Transverse colon (tissue), 4 donors: ENCODE results near the gene ZFAND3. TPM values are rescaled to one million over a fixed set of nuclear protein-coding genes. Genes with fewer than 3 reads are reported as not detected.
"Not testable (repeated sequence)": the region's sequence is repeated elsewhere in the genome, so short reads cannot be mapped to it uniquely, and the experiment has no call there.

ENCODE experiments used
- DNase-seq: peaks from one replicate; pipeline ENCODE4 v3.0.0-alpha.2; 2019
- H3K27ac ChIP-seq, 4 donors: fragments of 200-600 bp; sonication (generic); 2 replicates each; pipeline ENCODE4 v1.5.1; 2016 to 2018; ENCODE audit warnings: inconsistent platforms in 4 of 4
- H3K27me3 ChIP-seq: fragments of 200-600 bp; sonication (generic); 2 replicates; pipeline ENCODE4 v1.5.1; 2017; ENCODE audit warnings: inconsistent platforms
- H3K36me3 ChIP-seq, 4 donors: fragments of 200-600 bp; sonication (generic); 2 replicates each; pipeline ENCODE4 v1.5.1; 2017 to 2019; ENCODE audit warnings: inconsistent platforms in 4 of 4
- H3K4me1 ChIP-seq, 4 donors: fragments of 200-600 bp; sonication (generic); 2 replicates each; pipeline ENCODE4 v1.5.1; 2017 to 2020; ENCODE audit warnings: inconsistent platforms in 4 of 4
- H3K4me3 ChIP-seq, 4 donors: fragments of 200-600 bp; sonication (generic); 1 replicate in 1 of 4; 2 replicates in 3 of 4; pipeline versions ENCODE4 v1.5.1 to v1.6.1; 2017 to 2019; ENCODE audit warnings: inconsistent platforms in 4 of 4
- H3K9me3 ChIP-seq, 2 donors: fragments of 200-600 bp; sonication (generic); 2 replicates each; pipeline ENCODE4 v1.5.1; 2017 to 2019; ENCODE audit warnings: inconsistent platforms in 2 of 2
- EP300 ChIP-seq: sonication (generic); formaldehyde crosslinking; IDR thresholded peaks from one replicate; pipeline ENCODE4 v1.6.1; 2017; ENCODE audit warnings: antibody characterized with exemption, low read depth
- POLR2A ChIP-seq: fragments of 450-650 bp; IDR thresholded peaks from one replicate; pipeline ENCODE4 v1.6.1; 2016; ENCODE audit warnings: antibody characterized with exemption, mild to moderate bottlenecking, moderate library complexity
- POLR2AphosphoS5 ChIP-seq, 3 donors: sonication (generic); formaldehyde crosslinking; IDR thresholded peaks; one replicate each; pipeline ENCODE4 v1.6.1; 2016; ENCODE audit warnings: antibody characterized with exemption in 3 of 3
- WGBS, 2 donors: methylation state at CpG; one replicate each; pipeline ENCODE4 v1.1.5; 2018; ENCODE audit warnings: low coverage in 1 of 2; 5-methylcytosine and 5-hydroxymethylcytosine counted together
- in situ Hi-C, 4 donors: fragments of 200-750 bp; cut with MboI; loops; one replicate each; pipeline versions ENCODE4 v1.15.0 to v1.15.1; 2017; ENCODE audit warnings: low sequenced_read_pairs in 3 of 4, low pct_ligation_motif_present in 1 of 4, low pct_unique_long_range_greater_than_20kb in 1 of 4
- intact Hi-C: fragments of 100-400 bp; cut with DNase I; formaldehyde crosslinking; loops from one replicate; pipeline ENCODE4 v1.15.1; 2023; ENCODE audit warnings: low total_unique reads
- total RNA-seq, 4 donors: library from RNA; depleted of rRNA; stranded (reverse); fragments of >200 nt; gene quantifications; one replicate each; pipeline ENCODE4 v1.1.0, GENCODE V29; 2016
- TF ChIP-seq, protein P1 (sequence below), 5 experiments: fragments of 200-600 bp in 3 of 5; fragments of 450-650 bp in 2 of 5; sonication (generic) in 3 of 5; IDR thresholded peaks; 1 replicate in 2 of 5; 2 replicates in 3 of 5; pipeline ENCODE4 v1.5.1; 2016 to 2017; ENCODE audit warnings: antibody characterized with exemption in 5 of 5, inconsistent platforms in 3 of 5, mild to moderate bottlenecking in 2 of 5, moderate library complexity in 1 of 5

The ZFAND3 gene
- total RNA-seq, 4 donors from 2014 or later, result 20.5 to 83.4 (median 36.5) TPM

DNA sequence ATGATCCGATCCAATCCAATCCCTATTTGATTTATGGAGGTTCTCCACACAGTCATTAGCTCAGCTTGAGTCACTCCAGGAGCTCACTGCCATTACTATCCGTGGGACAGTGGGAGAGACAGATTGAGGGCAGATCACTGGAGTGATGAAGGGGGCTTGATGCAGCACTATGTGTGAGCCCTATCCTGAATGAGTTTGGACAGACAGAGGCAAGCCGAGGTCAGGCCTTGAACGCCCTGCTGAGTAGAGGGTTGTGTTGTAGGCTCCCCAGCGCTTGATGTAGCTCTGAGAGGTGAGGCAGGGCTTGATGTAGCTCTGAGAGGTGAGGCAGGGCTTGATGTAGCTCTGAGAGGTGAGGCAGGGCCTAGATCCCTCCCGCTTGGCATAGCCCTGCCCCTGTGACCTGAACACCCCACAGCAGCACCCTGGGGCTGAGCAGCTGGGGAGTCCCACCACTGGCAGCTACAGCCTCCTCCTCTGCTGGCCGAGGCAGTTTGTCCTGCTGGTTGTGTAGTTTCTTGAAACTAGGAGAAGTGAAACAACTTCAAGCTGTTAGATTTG lies 58.7 kb downstream of the ZFAND3 start:
- Histone ChIP-seq H3K4me3 (no peak overlapping the region), H3K4me1 (peaks cover 0 to 43% (median 16%) of the 10 kb centered on the region in 4 donors), H3K9me3 (no peaks in the 10 kb centered on the region), H3K36me3 (no peaks in the 10 kb centered on the region), H3K27me3 (no peaks in the 10 kb centered on the region), H3K27ac (peak overlapping the region in 1 of 4 donors; percentile 10)
- in situ Hi-C loops (no loop called here), intact Hi-C loops (no loop called here)
- no peak for DNase-seq
- TF ChIP-seq POLR2A (no peak), POLR2AphosphoS5 (IDR thresholded peaks at IDR 0.05) (no peak), EP300 (no peak)
- TF ChIP-seq, protein P1, sequence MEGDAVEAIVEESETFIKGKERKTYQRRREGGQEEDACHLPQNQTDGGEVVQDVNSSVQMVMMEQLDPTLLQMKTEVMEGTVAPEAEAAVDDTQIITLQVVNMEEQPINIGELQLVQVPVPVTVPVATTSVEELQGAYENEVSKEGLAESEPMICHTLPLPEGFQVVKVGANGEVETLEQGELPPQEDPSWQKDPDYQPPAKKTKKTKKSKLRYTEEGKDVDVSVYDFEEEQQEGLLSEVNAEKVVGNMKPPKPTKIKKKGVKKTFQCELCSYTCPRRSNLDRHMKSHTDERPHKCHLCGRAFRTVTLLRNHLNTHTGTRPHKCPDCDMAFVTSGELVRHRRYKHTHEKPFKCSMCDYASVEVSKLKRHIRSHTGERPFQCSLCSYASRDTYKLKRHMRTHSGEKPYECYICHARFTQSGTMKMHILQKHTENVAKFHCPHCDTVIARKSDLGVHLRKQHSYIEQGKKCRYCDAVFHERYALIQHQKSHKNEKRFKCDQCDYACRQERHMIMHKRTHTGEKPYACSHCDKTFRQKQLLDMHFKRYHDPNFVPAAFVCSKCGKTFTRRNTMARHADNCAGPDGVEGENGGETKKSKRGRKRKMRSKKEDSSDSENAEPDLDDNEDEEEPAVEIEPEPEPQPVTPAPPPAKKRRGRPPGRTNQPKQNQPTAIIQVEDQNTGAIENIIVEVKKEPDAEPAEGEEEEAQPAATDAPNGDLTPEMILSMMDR (IDR thresholded peaks at IDR 0.05), result no peak
- 87 to 93% methylated on average over 4 to 7 of the region's 7 CpGs for WGBS, 2 donors

DNA sequence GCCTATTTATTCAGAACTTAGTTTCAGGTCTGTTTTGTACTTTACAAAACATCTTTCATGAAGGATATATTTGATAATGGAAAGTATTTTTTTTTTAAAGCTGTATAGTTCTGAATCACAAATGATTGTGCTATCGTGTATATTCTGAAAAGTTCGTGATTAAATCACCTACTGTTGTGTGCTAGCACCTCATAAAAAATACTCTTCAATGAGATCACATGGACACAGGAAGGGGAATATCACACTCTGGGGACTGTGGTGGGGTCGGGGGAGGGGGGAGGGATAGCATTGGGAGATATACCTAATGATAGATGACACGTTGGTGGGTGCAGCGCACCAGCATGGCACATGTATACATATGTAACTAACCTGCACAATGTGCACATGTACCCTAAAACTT lies 61.1 kb downstream of the ZFAND3 start:
- H3K27me3 ChIP-seq, H3K4me3 ChIP-seq, DNase-seq, in situ Hi-C loops, intact Hi-C loops, H3K27ac ChIP-seq, H3K9me3 ChIP-seq, H3K36me3 ChIP-seq: not testable (repeated sequence)
- WGBS, 2 donors, result 77 to 90% methylated on average over 2 to 5 of the region's 5 CpGs
- peaks cover 0 to 43% (median 16%) of the 10 kb centered on the region in 4 donors for H3K4me1 ChIP-seq

DNA sequence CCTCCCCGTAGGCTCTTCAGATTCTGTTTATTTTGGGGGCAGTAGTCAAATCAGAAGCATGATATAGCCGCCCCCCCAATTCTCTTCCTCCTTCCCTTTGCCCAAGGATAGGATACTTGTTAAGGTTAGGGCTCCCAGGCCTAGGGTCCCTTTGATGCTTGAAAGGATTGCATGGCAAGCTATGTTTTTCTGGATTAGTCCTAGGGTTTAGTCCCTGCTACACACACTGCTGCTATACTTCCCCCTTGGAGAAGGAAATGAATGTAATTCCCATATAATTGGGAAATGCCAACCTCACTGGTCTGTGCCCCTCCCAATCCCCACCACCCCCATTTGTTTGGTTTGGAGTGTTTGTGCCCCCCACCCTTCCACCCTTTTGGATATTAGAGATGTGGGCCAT lies 62.8 kb downstream of the ZFAND3 start:
- intact Hi-C loops, result no loop called here

DNA sequence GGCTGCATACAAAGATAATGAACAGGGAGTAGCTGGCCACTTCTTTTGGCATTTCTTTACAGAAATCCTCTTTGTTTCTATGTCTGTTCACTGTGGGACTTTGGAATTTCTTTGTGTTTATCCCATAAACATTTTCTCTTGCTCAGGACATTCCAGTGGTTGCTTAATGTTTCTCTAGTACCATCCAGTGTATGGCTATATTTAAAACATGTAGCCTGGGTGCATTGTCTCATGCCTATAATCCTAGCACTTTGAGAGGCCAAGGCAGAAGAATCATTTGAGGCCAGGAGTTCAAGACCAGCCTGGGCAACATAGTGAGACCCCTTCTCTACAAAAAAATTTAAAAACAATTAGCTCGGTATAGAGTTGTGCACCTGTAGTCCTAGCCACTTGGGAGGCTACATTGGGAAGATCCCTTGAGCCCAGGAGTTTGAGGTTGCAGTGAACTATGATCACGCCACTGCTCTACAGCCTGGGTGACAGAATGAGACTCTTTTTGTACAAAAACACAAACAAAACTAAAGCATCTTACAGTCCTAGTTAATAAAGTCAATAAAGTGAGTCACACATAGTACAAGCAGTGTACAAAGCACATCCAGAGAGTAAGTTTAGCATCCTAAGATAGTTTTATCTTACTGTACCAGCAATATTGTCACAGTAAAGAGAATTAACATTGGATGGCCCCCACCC lies 63.3 kb downstream of the ZFAND3 start:
- intact Hi-C loops (no loop called here), in situ Hi-C loops (no loop called here)
- TF ChIP-seq, protein P1 (IDR thresholded peaks at IDR 0.05), result no peak
- TF ChIP-seq POLR2AphosphoS5 (IDR thresholded peaks at IDR 0.05), result no peak
- no peak for TF ChIP-seq EP300
- no peak for TF ChIP-seq POLR2A
- WGBS, 2 donors, result 94% methylated on average over 2 of the region's 2 CpGs; no CpG with 5 or more reads in 1 of the 2 donors
- DNase-seq, result no peak
- Histone ChIP-seq H3K4me1 (peaks cover 0 to 29% (median 14%) of the 10 kb centered on the region in 4 donors), H3K27me3 (no peaks in the 10 kb centered on the region), H3K9me3 (no peaks in the 10 kb centered on the region), H3K36me3 (no peaks in the 10 kb centered on the region), H3K27ac (no peak overlapping the region), H3K4me3 (no peak overlapping the region)

More for the DNA sequence above, 62.8 kb downstream of the ZFAND3 start:
- TF ChIP-seq POLR2AphosphoS5 (IDR thresholded peaks at IDR 0.05) (no peak), EP300 (no peak), POLR2A (no peak)
- TF ChIP-seq, protein P1 (IDR thresholded peaks at IDR 0.05), result no peak
- Histone ChIP-seq H3K27me3 (no peaks in the 10 kb centered on the region), H3K9me3 (no peaks in the 10 kb centered on the region), H3K4me1 (peaks cover 0 to 35% (median 16%) of the 10 kb centered on the region in 4 donors), H3K36me3 (no peaks in the 10 kb centered on the region), H3K27ac (peak overlapping the region in 1 of 4 donors; percentile 26), H3K4me3 (no peak overlapping the region)
- WGBS, 2 donors, result 77 to 100% methylated on average over 1 to 2 of the region's 2 CpGs
- DNase-seq, result no peak
- in situ Hi-C loops, result no loop called here
